SK-N-MC (cell line): ENCODE measurements around the gene ZDHHC11.

ENCODE experiments used
- DNase-seq: peaks from one replicate; pipeline ENCODE4 v3.0.0-alpha.2; 2011; ENCODE audit warnings: low read depth, low spot score
- H3K27ac ChIP-seq: fragments of 200-600 bp; sonication (generic); 2 replicates; pipeline ENCODE4 v1.5.1; 2016; ENCODE audit warnings: mixed run types
- H3K36me3 ChIP-seq: fragments of 200-600 bp; sonication (generic); 2 replicates; pipeline ENCODE4 v1.6.1; 2017; ENCODE audit warnings: antibody characterized with exemption, low read length, mixed read lengths; ENCODE audit not compliant: insufficient read depth
- H3K4me3 ChIP-seq: fragments of 200-600 bp; sonication (generic); 2 replicates; pipeline ENCODE4 v1.5.1; 2016
- H3K9ac ChIP-seq: fragments of 200-600 bp; sonication (generic); 2 replicates; pipeline ENCODE4 v1.8.0; 2017; ENCODE audit warnings: mixed run types, mixed read lengths; ENCODE audit not compliant: insufficient read length
- H3K9me3 ChIP-seq: fragments of 200-600 bp; sonication (generic); 2 replicates; pipeline ENCODE4 v1.6.1; 2017; ENCODE audit warnings: low read depth, mild to moderate bottlenecking, antibody characterized with exemption, low read length, moderate library complexity, mixed read lengths
- EZH2 ChIP-seq: fragments of 200-600 bp; sonication (generic); IDR thresholded peaks from one replicate; pipeline ENCODE4 v1.6.1; 2017; ENCODE audit warnings: antibody characterized with exemption
- FOXP2 ChIP-seq: optimal IDR thresholded peaks from 2 replicates; pipeline ENCODE3; 2011; ENCODE audit warnings: mild to moderate bottlenecking, moderate library complexity; ENCODE audit not compliant: insufficient read depth; ENCODE audit errors: extremely low read length, control extremely low read depth
- POLR2AphosphoS5 ChIP-seq: IDR thresholded peaks from 2 replicates; pipeline ENCODE4 v1.6.1; 2012; ENCODE audit warnings: mild to moderate bottlenecking, low read depth, low read length, borderline replicate concordance

ZDHHC11 gene

DNA sequence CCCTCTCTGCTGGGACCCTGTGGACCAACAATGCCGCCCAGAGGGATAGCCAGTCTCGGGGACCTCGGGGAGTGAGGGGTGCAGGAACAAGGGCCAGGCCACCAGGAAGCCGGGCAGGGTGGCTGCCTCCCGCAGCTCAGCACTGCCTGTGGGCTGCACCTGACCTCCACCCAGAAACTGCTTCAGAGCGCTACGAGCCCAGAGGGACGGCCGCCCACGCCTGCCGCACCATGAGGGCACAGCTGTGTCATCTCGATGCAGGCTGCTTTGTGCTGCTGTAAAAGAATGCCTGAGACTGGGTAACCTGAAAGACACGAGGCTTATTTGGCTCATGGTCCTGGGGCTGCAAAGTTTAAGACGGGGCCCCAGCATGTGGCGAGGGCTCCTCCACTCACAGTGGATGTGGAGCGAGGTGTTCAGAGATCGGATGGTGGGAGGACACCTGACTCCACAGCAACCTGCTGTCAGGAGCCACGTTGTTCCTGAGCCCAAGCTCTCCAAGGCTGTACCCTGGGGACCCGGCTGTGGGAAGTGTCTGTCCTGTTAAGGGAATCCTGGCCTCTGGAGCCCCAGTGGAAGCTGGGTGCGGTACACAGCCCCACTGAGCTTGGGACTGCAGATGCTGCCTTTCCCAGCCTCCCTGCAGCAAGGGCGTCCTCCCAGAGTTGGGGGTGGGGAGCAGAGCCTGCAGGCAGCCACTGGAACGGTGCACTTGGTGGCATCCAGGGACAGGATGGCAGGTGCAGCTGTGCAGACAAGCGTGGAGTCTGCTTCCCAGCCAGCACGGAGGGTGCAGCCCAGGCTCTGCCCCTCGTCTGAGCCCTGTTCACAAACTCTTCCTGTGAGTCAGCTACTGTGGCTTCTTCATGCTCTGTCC is 11.8 kb upstream of the ZDHHC11 start:
- no peak for DNase-seq
- Histone ChIP-seq H3K4me3 (no peak overlapping the region), H3K27ac (no peak overlapping the region), H3K9me3 (no peaks in the 10 kb centered on the region), H3K9ac (no peak overlapping the region), H3K36me3 (peaks cover 28% of the 10 kb centered on the region; the same call in 1 of the 2 replicates)
- no peak for TF ChIP-seq EZH2
- TF ChIP-seq POLR2AphosphoS5, result no peak
- TF ChIP-seq FOXP2, result no peak

DNA sequence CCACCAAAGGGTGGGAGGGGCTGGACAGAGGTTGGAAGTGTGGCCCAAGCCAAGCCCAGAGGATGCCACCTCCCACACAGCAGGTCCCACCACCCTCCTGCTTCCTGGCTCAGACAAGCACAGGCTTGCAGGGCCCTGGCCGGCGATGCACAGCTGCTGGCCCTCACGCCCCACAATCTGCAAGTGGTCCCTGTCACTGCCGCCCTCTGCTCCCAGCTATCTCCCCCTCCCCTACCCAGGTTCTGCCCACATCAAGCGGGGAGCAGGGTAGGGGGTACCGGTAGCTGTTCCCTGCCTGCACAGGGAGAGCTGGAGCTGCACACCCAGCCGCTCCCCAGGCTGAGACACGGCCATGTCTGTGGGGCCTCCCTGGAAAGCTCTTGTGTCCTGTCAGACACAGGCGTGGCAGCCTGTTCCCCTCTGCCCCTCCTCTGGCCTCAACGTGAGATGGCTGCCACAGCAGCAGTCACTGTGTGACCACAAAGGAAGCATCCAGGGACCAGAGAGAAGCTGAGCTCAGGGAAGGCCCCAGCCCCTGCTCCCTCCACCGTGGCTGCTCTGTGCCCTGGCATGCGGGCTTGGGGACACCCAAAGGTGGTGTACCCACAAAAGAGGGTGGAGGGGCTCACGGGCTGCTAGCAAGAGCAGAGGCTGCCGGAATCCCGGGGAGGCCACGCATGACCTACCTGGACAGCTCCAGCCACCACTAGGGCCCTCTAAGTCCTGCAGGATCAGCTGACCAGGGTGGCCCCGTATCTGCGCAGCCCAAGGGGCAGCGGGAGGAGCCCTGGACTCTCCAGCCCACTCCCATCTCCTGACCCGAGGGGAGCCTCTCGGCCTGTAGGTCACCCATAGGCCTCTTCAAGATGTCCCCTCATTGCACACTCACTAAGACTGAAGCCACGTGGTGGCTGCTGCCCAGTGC is 10.9 kb upstream of the ZDHHC11 start:
- Histone ChIP-seq H3K27ac (no peak overlapping the region), H3K4me3 (no peak overlapping the region), H3K9ac (no peak overlapping the region), H3K9me3 (no peaks in the 10 kb centered on the region), H3K36me3 (peaks cover 24% of the 10 kb centered on the region; the same call in 1 of the 2 replicates)
- no peak for TF ChIP-seq EZH2
- peak; percentile 9; the same call in 1 of the 2 replicates for TF ChIP-seq POLR2AphosphoS5
- DNase-seq, result no peak

- Histone ChIP-seq H3K9ac (no peak overlapping the region), H3K36me3 (peaks cover 18% of the 10 kb centered on the region; the same call in 1 of the 2 replicates)
Observed at GRCh38 chr5:860506-861150, 9.8 kb upstream of the ZDHHC11 start.

GRCh38 chr5:859798-860296 is 9.1 kb upstream of the ZDHHC11 start:
- no peak overlapping the region for H3K27ac ChIP-seq
- H3K4me3 ChIP-seq, result no peak overlapping the region
- H3K9ac ChIP-seq, result no peak overlapping the region
- TF ChIP-seq POLR2AphosphoS5, result no peak
- no peak for DNase-seq
- peaks cover 10% of the 10 kb centered on the region; the same call in 1 of the 2 replicates for H3K36me3 ChIP-seq
- H3K9me3 ChIP-seq, result no peaks in the 10 kb centered on the region

More at GRCh38 chr5:860506-861150, 9.8 kb upstream of the ZDHHC11 start:
- Histone ChIP-seq H3K4me3 (no peak overlapping the region), H3K9me3 (no peaks in the 10 kb centered on the region), H3K27ac (no peak overlapping the region)
- no peak for DNase-seq
- TF ChIP-seq FOXP2, result no peak
- TF ChIP-seq EZH2, result no peak
- TF ChIP-seq POLR2AphosphoS5, result no peak

DNA sequence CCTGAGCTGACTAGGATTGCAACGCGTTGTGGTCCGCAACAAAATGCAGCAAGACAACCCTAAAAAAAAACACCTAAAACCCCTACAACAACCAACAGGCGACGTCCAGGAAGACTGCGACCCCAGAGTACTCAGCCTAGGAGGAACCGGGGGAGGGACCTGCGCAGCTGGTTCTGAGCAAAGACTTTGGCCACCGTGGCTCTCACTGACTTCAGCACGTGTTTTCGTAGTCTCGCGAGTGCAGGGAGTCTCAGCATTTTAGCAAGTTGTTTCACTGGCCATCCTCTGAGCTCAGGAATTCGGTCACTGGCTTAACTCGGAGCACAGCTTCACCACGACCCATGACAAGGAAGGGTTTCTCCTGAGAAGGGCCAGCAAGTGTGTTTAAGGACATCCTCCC is 8.6 kb upstream of the ZDHHC11 start:
- no peak overlapping the region for H3K27ac ChIP-seq
- no peak for DNase-seq
- no peak overlapping the region for H3K9ac ChIP-seq
- TF ChIP-seq POLR2AphosphoS5 (no peak), FOXP2 (no peak), EZH2 (no peak)
- H3K9me3 ChIP-seq, result no peaks in the 10 kb centered on the region
- peaks cover 10% of the 10 kb centered on the region; the same call in 1 of the 2 replicates for H3K36me3 ChIP-seq
- no peak overlapping the region for H3K4me3 ChIP-seq

DNA sequence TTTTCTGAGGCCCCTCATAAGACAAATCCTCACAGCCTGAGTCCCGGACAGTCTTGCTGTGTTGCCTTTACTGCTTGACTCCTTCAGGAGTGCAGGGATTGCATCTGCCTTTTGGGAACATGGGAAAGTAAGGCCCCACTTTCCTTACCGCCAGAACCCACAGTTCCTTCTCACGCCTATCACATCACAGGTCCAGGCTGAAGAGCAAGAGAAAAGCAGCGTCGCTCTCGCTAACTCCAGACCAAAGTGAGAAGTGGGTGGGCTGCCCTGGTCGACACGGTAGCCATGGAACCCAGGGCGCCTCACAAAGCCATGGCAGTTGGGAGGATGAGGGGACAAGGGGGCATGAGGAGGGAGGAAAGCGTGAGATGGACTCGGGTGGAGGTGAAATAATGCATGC is 7.9 kb upstream of the ZDHHC11 start:
- Histone ChIP-seq H3K27ac (no peak overlapping the region), H3K9me3 (no peaks in the 10 kb centered on the region), H3K36me3 (peaks cover 7% of the 10 kb centered on the region; the same call in 1 of the 2 replicates), H3K4me3 (no peak overlapping the region), H3K9ac (no peak overlapping the region)
- no peak for TF ChIP-seq FOXP2
- TF ChIP-seq POLR2AphosphoS5, result no peak
- no peak for DNase-seq

GRCh38 chr5:856531-857425 is 6.0 kb upstream of the ZDHHC11 start:
- DNase-seq, result no peak
- no peak overlapping the region for H3K4me3 ChIP-seq
- no peaks in the 10 kb centered on the region for H3K36me3 ChIP-seq
- TF ChIP-seq FOXP2 (no peak), EZH2 (no peak), POLR2AphosphoS5 (no peak)
- no peaks in the 10 kb centered on the region for H3K9me3 ChIP-seq
- no peak overlapping the region for H3K9ac ChIP-seq
- no peak overlapping the region for H3K27ac ChIP-seq
